ENCODE data around the gene MAN2A2. TPM values are rescaled to one million over a fixed set of nuclear protein-coding genes. Genes with fewer than 3 reads are reported as not detected.

The MAN2A2 gene
- total RNA-seq, 4 donors from 2014 or later: 27.0 to 80.9 (median 31.7) TPM

DNA sequence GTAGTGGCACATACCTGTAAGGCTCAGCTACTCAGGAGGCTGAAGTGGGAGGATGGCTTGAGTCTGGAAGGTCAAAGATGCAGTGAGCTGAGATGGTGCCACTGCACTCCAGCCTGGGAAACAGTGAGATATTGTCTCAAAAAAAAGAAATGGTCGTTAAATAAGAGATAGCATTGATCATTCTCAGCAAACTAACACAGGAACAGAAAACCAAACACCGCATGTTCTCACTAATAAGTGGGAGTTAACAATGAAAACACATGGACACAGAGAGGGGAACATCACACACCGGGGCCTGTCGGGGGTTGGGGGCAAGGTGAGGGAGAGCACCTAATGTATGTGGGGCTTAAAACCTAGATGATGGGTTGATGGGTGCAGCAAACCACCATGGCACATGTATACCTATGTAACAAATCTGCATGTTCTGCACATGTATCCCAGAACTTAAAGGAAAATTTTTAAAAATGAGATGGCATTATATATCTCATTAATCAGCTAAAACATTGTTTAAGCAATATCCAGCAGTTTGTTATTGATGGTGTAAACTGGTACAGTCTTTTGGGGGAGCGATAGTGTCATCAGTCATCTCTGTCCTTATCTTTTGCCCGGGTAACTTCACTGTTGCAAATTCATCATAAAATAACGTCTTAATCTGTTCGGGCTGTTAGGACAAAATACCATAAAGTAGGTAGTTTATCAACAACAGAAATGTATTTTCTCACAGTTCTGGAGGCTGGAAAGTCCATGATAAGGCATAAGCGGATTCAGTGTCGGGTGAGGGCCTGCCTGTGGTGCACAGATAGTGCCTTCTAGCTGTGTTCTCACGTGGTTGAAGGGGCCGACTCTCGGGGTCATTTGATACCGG is 1.7 kb upstream of the MAN2A2 start:
- DNase-seq (ENCODE audit: extremely low spot score): no peak
- no peak for TF ChIP-seq EP300 (IDR thresholded peaks at IDR 0.05)
- no peak for TF ChIP-seq POLR2A (IDR thresholded peaks at IDR 0.05; ENCODE audit: low read depth)
- TF ChIP-seq POLR2AphosphoS5 (IDR thresholded peaks at IDR 0.05): no peak
- TF ChIP-seq, protein P1, sequence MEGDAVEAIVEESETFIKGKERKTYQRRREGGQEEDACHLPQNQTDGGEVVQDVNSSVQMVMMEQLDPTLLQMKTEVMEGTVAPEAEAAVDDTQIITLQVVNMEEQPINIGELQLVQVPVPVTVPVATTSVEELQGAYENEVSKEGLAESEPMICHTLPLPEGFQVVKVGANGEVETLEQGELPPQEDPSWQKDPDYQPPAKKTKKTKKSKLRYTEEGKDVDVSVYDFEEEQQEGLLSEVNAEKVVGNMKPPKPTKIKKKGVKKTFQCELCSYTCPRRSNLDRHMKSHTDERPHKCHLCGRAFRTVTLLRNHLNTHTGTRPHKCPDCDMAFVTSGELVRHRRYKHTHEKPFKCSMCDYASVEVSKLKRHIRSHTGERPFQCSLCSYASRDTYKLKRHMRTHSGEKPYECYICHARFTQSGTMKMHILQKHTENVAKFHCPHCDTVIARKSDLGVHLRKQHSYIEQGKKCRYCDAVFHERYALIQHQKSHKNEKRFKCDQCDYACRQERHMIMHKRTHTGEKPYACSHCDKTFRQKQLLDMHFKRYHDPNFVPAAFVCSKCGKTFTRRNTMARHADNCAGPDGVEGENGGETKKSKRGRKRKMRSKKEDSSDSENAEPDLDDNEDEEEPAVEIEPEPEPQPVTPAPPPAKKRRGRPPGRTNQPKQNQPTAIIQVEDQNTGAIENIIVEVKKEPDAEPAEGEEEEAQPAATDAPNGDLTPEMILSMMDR (IDR thresholded peaks at IDR 0.05): no peak
- WGBS: 60% methylated on average over 14 of the region's 14 CpGs
- H3K27me3 ChIP-seq: no peaks in the 10 kb centered on the region
- peak overlapping the region; percentile 73 to 96 (median 86) for H3K4me3 ChIP-seq
- intact Hi-C loops (cut with DNase I): loop anchor here (1.0 kb wide), 2 partner anchors 27 to 31 kb away; partner anchors contain the start of gene HDDC3
- H3K27ac ChIP-seq (replicated peaks in 1 of 4): peak overlapping the region; percentile 90 to 97 (median 96)
- peaks cover 15 to 18% (median 17%) of the 10 kb centered on the region in 4 donors for H3K36me3 ChIP-seq
- H3K9me3 ChIP-seq: no peaks in the 10 kb centered on the region
- H3K4me1 ChIP-seq: peaks cover 14 to 35% (median 30%) of the 10 kb centered on the region in 4 donors

DNA sequence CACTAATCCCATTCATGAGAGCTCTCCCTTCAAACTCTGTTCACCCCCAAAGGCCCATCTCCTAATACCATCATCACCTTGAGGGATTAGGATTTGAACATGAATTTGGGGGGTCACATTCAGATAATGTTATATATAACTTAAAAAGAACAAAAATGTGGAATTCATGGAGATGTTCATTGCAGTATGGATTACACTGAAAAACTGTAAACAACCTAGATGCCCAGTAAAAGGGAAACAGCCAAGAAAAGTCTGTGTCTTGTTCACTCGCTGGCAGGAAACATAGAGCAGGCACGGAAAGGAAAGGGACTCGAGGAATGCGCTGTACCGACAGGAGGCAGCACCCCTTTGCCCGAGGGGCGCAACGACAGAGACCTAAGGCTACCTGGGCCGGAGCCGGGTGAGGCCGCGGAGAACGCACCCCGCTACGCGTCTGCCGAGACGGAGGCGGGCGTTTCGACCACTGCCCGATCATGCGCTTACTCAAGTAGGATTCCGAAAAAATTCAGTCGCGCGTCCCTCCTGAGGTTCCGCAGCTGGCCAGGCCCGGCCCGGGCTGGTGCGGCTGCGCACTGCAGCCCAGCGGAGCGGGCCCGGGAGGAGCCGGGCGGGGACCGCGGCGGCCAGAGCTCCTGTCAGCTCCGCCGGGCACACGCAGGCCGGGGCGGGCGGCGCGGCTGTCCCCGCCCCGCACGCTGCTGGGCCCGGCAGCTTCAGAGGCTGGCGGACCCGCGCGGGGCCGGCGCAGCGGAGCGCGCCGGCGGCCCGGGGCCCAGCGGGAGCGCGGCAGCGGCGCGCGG is 862 bp upstream of the MAN2A2 start:
- Histone ChIP-seq H3K4me3 (peak overlapping the region; percentile 73 to 96 (median 86)), H3K27me3 (no peaks in the 10 kb centered on the region), H3K9me3 (no peaks in the 10 kb centered on the region), H3K36me3 (peaks cover 23 to 26% (median 25%) of the 10 kb centered on the region in 4 donors), H3K4me1 (peaks cover 16 to 43% (median 32%) of the 10 kb centered on the region in 4 donors), H3K27ac (replicated peaks in 1 of 4) (peak overlapping the region; percentile 90 to 97 (median 96))
- peak; percentile 93 for DNase-seq (ENCODE audit: extremely low spot score)
- WGBS: 0% methylated on average over 14 of the region's 71 CpGs
- TF ChIP-seq POLR2AphosphoS5 (IDR thresholded peaks at IDR 0.05) (peak; percentile 66 to 81), POLR2A (IDR thresholded peaks at IDR 0.05; ENCODE audit: low read depth) (peak; percentile 30), EP300 (IDR thresholded peaks at IDR 0.05) (no peak)
- TF ChIP-seq, protein P1 (IDR thresholded peaks at IDR 0.05): peak; percentile 75 to 80 (median 79)
- intact Hi-C loops (cut with DNase I): loop anchor here (1.0 kb wide), 1 partner anchor 30 kb away; the partner anchor contains the start of gene HDDC3

DNA sequence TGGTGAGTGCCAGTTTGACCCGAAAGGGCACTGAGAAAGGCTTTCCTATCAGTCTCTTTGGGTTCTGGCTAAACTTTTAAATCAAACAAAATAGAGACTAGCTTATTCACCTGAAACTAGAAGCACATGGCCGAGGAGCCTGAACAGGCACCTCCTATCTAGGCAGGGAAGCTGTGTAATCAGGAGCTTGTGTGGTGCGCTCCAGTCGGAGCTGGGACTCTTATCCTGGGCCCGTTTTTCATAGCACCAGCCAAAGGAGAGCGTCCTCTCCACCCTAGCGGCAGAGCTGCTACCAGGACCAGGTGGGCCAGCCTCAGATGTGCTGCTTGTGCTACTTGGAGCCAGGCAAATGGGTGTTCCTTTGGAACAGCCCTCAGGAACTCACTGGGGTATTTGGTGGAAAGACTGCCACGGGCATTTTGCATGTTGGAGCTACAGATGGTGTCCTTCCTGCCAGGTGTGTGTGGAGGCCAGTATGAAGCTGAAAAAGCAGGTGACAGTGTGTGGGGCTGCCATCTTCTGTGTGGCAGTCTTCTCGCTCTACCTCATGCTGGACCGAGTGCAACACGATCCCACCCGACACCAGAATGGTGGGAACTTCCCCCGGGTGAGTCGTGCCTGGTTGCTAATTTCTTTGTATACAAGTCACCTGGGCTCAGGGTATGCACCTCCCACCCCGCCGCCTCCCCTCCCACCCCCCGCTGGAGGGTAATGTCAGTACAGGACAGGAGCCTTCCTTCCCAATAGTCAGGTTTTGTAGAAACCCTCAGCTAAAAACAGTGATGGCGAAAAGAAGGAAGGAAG is 833 bp downstream of the MAN2A2 start:
- H3K4me3 ChIP-seq: peak overlapping the region; percentile 73 to 96 (median 86)
- H3K36me3 ChIP-seq: peaks cover 35 to 41% (median 40%) of the 10 kb centered on the region in 4 donors
- peak overlapping the region; percentile 90 to 97 (median 96) for H3K27ac ChIP-seq (replicated peaks in 1 of 4)
- 67% methylated on average over 18 of the region's 18 CpGs for WGBS
- H3K9me3 ChIP-seq: no peaks in the 10 kb centered on the region
- intact Hi-C loops (cut with DNase I): no loop called here
- TF ChIP-seq POLR2A (IDR thresholded peaks at IDR 0.05; ENCODE audit: low read depth): no peak
- no peak for TF ChIP-seq POLR2AphosphoS5 (IDR thresholded peaks at IDR 0.05)
- TF ChIP-seq, protein P1 (IDR thresholded peaks at IDR 0.05): no peak
- TF ChIP-seq EP300 (IDR thresholded peaks at IDR 0.05): no peak
- peaks cover 31 to 49% (median 35%) of the 10 kb centered on the region in 4 donors for H3K4me1 ChIP-seq
- DNase-seq (ENCODE audit: extremely low spot score): no peak
- H3K27me3 ChIP-seq: no peaks in the 10 kb centered on the region

DNA sequence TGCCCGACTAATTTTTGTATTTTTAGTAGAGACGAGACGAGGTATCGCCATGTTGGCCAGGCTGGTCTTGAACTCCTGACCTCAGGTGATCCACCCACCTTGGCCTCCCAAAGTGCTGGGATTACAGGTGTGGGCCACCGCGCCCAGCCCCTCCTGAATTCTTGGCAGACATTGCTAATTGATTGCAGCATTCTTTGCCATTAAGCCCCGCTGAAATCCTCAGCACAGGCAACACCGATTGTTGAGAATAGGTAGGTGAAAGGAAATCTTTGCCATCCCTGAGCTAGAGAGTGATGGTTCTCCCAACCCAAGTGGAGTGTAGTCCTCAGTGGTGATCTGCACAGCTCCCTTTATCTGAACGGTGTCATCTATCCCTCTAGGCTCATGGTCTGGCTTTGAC is 1.6 kb downstream of the MAN2A2 start:
- Histone ChIP-seq H3K4me3 (no peak overlapping the region), H3K27me3 (no peaks in the 10 kb centered on the region), H3K36me3 (peaks cover 38 to 49% (median 48%) of the 10 kb centered on the region in 4 donors), H3K9me3 (no peaks in the 10 kb centered on the region), H3K4me1 (peaks cover 31 to 49% (median 38%) of the 10 kb centered on the region in 4 donors), H3K27ac (replicated peaks in 1 of 4) (no peak overlapping the region)
- no peak for DNase-seq (ENCODE audit: extremely low spot score)
- intact Hi-C loops (cut with DNase I): no loop called here
- 93% methylated on average over 9 of the region's 9 CpGs for WGBS
- no peak for TF ChIP-seq EP300 (IDR thresholded peaks at IDR 0.05)
- no peak for TF ChIP-seq POLR2AphosphoS5 (IDR thresholded peaks at IDR 0.05)
- TF ChIP-seq, protein P1 (IDR thresholded peaks at IDR 0.05): no peak

All from esophagus muscularis mucosa (tissue), 4 donors.